Diencephalon (tissue), 1 donor: ENCODE results near the gene ACSBG1. TPM values are rescaled to one million over a fixed set of nuclear protein-coding genes. Genes with fewer than 3 reads are reported as not detected.

Experiments used
- total RNA-seq: library from RNA; depleted of rRNA; stranded (reverse); fragments of >200 nt; gene quantifications from one replicate; pipeline ENCODE4 v1.2.3, GENCODE V29; 2014

Gene ACSBG1
- total RNA-seq: 9.9 TPM

GRCh38 chr15:78234515-78235040 lies at the start of gene ACSBG1:
Gene ACSBG1 (minus strand): TSS chr15:78234565. CDS start chr15:78234501, 64 bp downstream.

DNA sequence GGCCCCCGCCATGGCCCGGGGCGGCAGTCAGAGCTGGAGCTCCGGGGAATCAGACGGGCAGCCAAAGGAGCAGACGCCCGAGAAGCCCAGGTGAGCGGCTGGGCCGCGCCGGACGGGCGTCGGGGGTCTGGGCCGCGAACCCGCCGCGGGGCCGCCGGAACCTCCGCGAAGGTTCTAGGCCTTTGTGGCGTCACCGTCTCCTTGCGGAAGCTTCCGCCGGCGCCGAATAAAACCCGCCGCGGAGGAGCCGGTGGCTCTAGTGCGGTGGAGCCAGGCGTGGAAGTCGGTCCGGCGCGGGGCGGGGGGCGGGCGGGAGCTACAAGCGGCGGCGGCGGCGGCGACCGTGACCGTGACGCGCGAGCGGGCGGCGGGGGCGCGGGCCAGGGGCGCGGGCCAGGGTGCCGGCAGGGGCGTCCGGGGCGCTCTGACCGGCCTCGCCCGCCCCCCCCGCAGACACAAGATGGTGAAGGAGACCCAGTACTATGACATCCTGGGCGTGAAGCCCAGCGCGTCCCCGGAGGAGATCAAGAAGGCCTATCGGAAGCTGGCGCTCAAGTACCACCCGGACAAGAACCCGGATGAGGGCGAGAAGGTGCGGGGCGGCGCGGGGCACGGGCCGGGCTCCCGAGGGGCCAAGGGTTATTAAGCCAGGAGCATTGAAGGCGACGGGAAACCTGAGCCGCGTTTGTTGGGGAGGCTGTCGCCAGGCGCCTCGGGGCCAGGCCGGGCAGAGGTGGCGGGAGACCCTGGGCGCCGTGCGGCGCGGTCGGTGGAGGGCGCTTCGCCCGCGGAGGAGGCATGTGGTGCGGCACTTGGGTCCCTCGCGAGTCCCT lies 30.2 kb upstream of the ACSBG1 start, which contains the start of gene DNAJA4:
TSS of gene DNAJA4 (plus strand) at position 259 of the 833 bp plus-strand sequence. CDS start at position 461, 202 bp downstream.

DNA sequence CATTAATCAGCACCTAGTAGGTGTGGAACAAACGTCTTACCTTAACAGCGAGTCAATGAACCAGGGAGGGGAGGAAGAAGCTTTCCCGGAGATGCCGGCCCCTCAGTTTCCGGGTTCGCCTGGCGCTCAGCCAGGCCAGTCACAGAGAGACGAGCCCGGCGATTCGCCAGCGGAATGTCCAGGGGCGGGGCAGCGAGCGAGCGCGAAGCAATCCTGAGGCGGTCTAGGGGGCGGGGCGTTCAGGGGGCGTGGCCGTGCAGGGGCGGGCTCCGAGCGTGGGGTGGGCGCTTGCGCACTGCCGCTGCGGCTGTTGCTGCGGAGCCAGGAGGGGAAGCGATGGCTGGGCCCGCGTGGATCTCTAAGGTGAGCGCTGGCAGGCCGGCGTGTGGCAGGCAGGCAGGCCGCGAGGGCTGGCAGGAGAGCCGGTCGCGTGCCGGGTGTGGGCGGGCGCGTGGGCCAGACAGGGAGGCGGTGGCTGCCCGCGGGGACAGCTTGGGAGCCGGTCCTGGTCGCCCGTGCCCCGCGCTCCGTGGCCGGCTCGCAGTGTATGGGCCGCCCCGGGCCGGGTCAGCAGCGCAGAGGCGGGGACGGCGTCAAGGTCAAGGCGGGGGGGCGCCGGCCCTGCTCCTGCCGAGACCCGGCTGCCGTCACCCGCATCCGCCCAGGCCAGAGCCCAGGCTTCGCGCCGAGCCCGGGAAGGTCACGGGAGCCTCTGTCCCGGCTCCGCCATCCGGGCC lies 85.1 kb downstream of the ACSBG1 start, which contains the start of gene IDH3A:
TSS of gene IDH3A (plus strand) at position 295 of the 737 bp plus-strand sequence. CDS start at position 337, 42 bp downstream.

DNA sequence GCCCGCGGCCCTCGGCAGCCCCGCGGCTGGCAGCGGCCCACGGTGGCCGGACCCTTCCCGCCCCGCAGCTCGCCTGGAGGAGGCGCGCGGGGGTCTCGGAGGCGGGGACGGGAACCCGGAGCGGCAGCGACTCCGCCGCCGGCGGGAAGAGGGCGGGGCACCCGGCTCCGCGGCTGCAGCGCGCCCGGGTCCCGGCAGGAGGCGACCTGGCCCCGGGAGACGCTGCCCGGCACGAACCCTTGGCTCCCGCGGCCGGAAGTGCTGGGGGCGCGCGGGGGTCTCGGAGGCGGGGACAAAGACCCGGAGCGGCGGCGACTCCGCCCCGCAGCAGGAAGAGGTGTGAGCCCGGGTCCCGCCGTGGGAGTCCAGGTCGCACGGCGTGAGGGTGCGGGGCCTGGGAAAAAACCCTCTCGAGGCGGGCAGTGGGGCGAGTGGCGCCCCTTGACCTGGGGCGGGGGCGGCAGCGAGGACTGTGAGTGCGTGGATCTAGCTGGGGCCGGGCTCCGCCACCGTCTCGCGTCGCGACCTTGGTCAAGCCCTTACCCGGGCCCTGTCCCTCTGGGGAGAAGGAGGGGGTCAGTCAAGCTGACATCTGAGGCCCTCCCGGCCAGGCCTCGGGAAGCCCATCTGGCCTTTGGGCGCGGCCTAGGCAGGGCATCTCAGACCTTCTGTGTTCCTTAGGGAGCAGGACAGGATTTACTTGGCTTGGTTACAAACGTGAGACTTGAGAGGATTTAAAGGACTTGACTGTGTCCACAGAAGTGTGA lies 102.9 kb downstream of the ACSBG1 start, which contains the start of gene CIB2:
TSS of gene CIB2 (minus strand) at position 151 of the 767 bp plus-strand sequence. CDS start 230 bp downstream, outside the sequence.

Other genes with a start within 250 kb of the ACSBG1 start
- gene TBC1D2B, start 156.9 kb downstream of the ACSBG1 start, total RNA-seq: 17.1 TPM
- gene SH2D7, start 142.0 kb downstream of the ACSBG1 start, total RNA-seq: not detected
- 41.5 TPM for gene CIB2, start 103.1 kb downstream of the ACSBG1 start, total RNA-seq
- 71.5 TPM for gene IDH3A, start 85.2 kb downstream of the ACSBG1 start, total RNA-seq
- gene DNAJA4, start 30.0 kb upstream of the ACSBG1 start, total RNA-seq: 42.7 TPM
- 61.1 TPM for gene SKIC8, start 65.0 kb upstream of the ACSBG1 start, total RNA-seq
- gene CRABP1, start 105.8 kb upstream of the ACSBG1 start, total RNA-seq: 37.6 TPM
- gene IREB2, start 203.7 kb upstream of the ACSBG1 start, total RNA-seq: 73.6 TPM